Lower leg skin (tissue), 3 donors: Measurements from ENCODE around the gene HMGB2.

Experiments
- POLR2A ChIP-seq, 2 donors: fragments of 450-650 bp; IDR thresholded peaks; one replicate each; pipeline ENCODE4 v1.6.1; 2016 to 2017; ENCODE audit warnings: antibody characterized with exemption in 2 of 2, mild to moderate bottlenecking in 1 of 2, moderate library complexity in 1 of 2
- TF ChIP-seq, protein P1 (sequence below), 3 donors: fragments of 450-650 bp; IDR thresholded peaks; one replicate each; pipeline ENCODE4 v1.5.1; 2016; ENCODE audit warnings: antibody characterized with exemption in 3 of 3, mild to moderate bottlenecking in 3 of 3, moderate library complexity in 2 of 3

DNA sequence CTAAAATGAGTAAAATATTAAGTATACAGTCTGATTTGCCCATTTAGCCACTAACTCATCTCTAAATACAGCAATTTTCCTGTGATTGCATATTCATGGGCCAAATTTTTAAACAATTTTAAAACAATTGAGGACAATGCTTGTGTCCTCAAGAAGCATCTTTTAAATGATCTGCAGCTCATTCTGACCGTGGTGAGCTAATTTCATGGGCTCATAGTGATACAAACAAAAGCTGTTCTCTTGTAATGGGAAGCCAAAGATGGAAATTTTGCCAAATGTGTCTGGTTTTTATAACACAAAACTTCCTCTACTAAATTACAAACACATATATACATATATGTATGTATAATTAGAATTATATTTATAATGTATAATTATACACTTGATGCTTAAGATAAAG is 39.7 kb downstream of the HMGB2 start:
- TF ChIP-seq, protein P1, sequence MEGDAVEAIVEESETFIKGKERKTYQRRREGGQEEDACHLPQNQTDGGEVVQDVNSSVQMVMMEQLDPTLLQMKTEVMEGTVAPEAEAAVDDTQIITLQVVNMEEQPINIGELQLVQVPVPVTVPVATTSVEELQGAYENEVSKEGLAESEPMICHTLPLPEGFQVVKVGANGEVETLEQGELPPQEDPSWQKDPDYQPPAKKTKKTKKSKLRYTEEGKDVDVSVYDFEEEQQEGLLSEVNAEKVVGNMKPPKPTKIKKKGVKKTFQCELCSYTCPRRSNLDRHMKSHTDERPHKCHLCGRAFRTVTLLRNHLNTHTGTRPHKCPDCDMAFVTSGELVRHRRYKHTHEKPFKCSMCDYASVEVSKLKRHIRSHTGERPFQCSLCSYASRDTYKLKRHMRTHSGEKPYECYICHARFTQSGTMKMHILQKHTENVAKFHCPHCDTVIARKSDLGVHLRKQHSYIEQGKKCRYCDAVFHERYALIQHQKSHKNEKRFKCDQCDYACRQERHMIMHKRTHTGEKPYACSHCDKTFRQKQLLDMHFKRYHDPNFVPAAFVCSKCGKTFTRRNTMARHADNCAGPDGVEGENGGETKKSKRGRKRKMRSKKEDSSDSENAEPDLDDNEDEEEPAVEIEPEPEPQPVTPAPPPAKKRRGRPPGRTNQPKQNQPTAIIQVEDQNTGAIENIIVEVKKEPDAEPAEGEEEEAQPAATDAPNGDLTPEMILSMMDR (IDR thresholded peaks at IDR 0.05): no peak
- no peak for TF ChIP-seq POLR2A (IDR thresholded peaks at IDR 0.05)
